Transverse colon (tissue), 4 donors: Measurements from ENCODE around the gene BLVRB.

Experiments
- CTCF ChIP-seq, 5 experiments: fragments of 200-600 bp in 3 of 5; fragments of 450-650 bp in 2 of 5; sonication (generic) in 3 of 5; IDR thresholded peaks; 1 replicate in 2 of 5; 2 replicates in 3 of 5; pipeline ENCODE4 v1.5.1; 2016 to 2017; ENCODE audit warnings: antibody characterized with exemption in 5 of 5, inconsistent platforms in 3 of 5, mild to moderate bottlenecking in 2 of 5, moderate library complexity in 1 of 5
- EP300 ChIP-seq: sonication (generic); formaldehyde crosslinking; IDR thresholded peaks from one replicate; pipeline ENCODE4 v1.6.1; 2017; ENCODE audit warnings: antibody characterized with exemption, low read depth
- POLR2A ChIP-seq: fragments of 450-650 bp; IDR thresholded peaks from one replicate; pipeline ENCODE4 v1.6.1; 2016; ENCODE audit warnings: antibody characterized with exemption, mild to moderate bottlenecking, moderate library complexity
- POLR2AphosphoS5 ChIP-seq, 3 donors: sonication (generic); formaldehyde crosslinking; IDR thresholded peaks; one replicate each; pipeline ENCODE4 v1.6.1; 2016; ENCODE audit warnings: antibody characterized with exemption in 3 of 3

GRCh38 chr19:40457953-40458596 is 7.5 kb downstream of the BLVRB start:
- TF ChIP-seq CTCF (IDR thresholded peaks at IDR 0.05), result no peak
- TF ChIP-seq EP300, result no peak
- no peak for TF ChIP-seq POLR2AphosphoS5 (IDR thresholded peaks at IDR 0.05)
- no peak for TF ChIP-seq POLR2A
